Measurements from ENCODE around the gene ZNF433. TPM values are rescaled to one million over a fixed set of nuclear protein-coding genes. Genes with fewer than 3 reads are reported as not detected.

ZNF433 gene
- total RNA-seq, 2 donors from 2014 or later = 3.9 to 7.9 TPM

DNA sequence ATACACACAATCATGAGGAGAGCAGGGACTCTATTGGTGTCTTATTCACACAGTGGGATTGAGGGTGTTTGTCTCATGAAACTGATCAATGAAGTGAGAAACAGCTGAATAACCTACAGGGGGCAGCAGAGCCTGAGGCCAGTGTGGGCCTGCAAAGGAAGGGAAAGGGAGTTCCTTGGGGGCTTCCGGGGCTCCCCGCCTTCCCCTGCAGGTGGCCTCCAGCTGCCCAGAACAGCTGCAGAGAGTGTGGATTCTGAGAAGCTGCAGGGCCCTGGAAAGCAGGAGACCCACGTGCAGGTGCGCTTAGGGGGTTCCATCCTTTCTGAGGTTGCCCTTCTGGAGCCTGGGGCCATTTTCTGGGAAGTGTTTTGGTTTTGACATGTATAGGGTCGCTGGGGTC is 50.5 kb downstream of the ZNF433 start:
- Mint-ChIP-seq H3K36me3 (ENCODE audit: low read depth) (peaks cover 11% of the 10 kb centered on the region), H3K4me1 (peaks cover 6% of the 10 kb centered on the region), H3K9me3 (peaks cover 60% of the 10 kb centered on the region), H3K27me3 (ENCODE audit: insufficient read depth) (peaks cover 2% of the 10 kb centered on the region), H3K27ac (no peak overlapping the region), H3K4me3 (no peak overlapping the region)
- 57 to 72% methylated on average over 3 to 5 of the region's 5 CpGs for WGBS, 2 experiments (ENCODE audit: insufficient coverage in 1 of 2, insufficient read length in 1 of 2)
- H3K9ac ChIP-seq (ENCODE audit: extremely low read depth, low read length, poor library complexity, severe bottlenecking) = no peak overlapping the region
- H3K4me1 ChIP-seq (ENCODE audit: control insufficient read depth, insufficient read depth, low read length) = no peaks in the 10 kb centered on the region
- peaks cover 3% of the 10 kb centered on the region for H3K36me3 ChIP-seq (ENCODE audit: control insufficient read depth, insufficient read depth, low read length)
- H3K9me3 ChIP-seq (ENCODE audit: control insufficient read depth, low read length) = peaks cover 35% of the 10 kb centered on the region
- H3K4me3 ChIP-seq (ENCODE audit: low read length) = no peak overlapping the region
- H3K27me3 ChIP-seq (ENCODE audit: control insufficient read depth, insufficient read depth, low read length, poor library complexity, severe bottlenecking) = no peaks in the 10 kb centered on the region
- peak; percentile 51 for TF ChIP-seq CTCF (conservative IDR thresholded peaks at IDR 0.05)
- peak; percentile 57 for DNase-seq
- no peak overlapping the region for H3K27ac ChIP-seq (ENCODE audit: low read depth, low read length)

- Mint-ChIP-seq H3K27ac (no peak overlapping the region), H3K9me3 (peaks cover 84% of the 10 kb centered on the region), H3K36me3 (ENCODE audit: low read depth) (peaks cover 28% of the 10 kb centered on the region), H3K4me3 (no peak overlapping the region), H3K27me3 (ENCODE audit: insufficient read depth) (peaks cover 2% of the 10 kb centered on the region), H3K4me1 (no peaks in the 10 kb centered on the region)
- H3K27me3 ChIP-seq (ENCODE audit: control insufficient read depth, insufficient read depth, low read length, poor library complexity, severe bottlenecking) = no peaks in the 10 kb centered on the region
- no peaks in the 10 kb centered on the region for H3K4me1 ChIP-seq (ENCODE audit: control insufficient read depth, insufficient read depth, low read length)
- no peak overlapping the region for H3K27ac ChIP-seq (ENCODE audit: low read depth, low read length)
- no peak overlapping the region for H3K4me3 ChIP-seq (ENCODE audit: low read length)
- H3K36me3 ChIP-seq (ENCODE audit: control insufficient read depth, insufficient read depth, low read length) = peaks cover 20% of the 10 kb centered on the region
- no peak for TF ChIP-seq CTCF (conservative IDR thresholded peaks at IDR 0.05)
- WGBS, 2 experiments (ENCODE audit: insufficient coverage in 1 of 2, insufficient read length in 1 of 2) = 78 to 92% methylated on average over 2 to 3 of the region's 4 CpGs
- no peak overlapping the region for H3K9ac ChIP-seq (ENCODE audit: extremely low read depth, low read length, poor library complexity, severe bottlenecking)
- DNase-seq = no peak
- H3K9me3 ChIP-seq (ENCODE audit: control insufficient read depth, low read length) = peaks cover 60% of the 10 kb centered on the region
Measured at GRCh38 chr19:11982526-11982925, 53.0 kb downstream of the ZNF433 start.

GRCh38 chr19:11979527-11979926 is 56.0 kb downstream of the ZNF433 start:
- Histone ChIP-seq H3K36me3 (ENCODE audit: control insufficient read depth, insufficient read depth, low read length) (peaks cover 24% of the 10 kb centered on the region), H3K4me1 (ENCODE audit: control insufficient read depth, insufficient read depth, low read length) (no peaks in the 10 kb centered on the region), H3K4me3 (ENCODE audit: low read length) (peak overlapping the region; percentile 62), H3K27ac (ENCODE audit: low read depth, low read length) (no peak overlapping the region), H3K9me3 (ENCODE audit: control insufficient read depth, low read length) (peaks cover 80% of the 10 kb centered on the region), H3K27me3 (ENCODE audit: control insufficient read depth, insufficient read depth, low read length, poor library complexity, severe bottlenecking) (no peaks in the 10 kb centered on the region), H3K9ac (ENCODE audit: extremely low read depth, low read length, poor library complexity, severe bottlenecking) (no peak overlapping the region)
- H3K36me3 Mint-ChIP-seq (ENCODE audit: low read depth) = peaks cover 47% of the 10 kb centered on the region
- WGBS, 2 experiments (ENCODE audit: insufficient coverage in 1 of 2, insufficient read length in 1 of 2) = 80 to 94% methylated on average over 4 of the region's 4 CpGs
- H3K9me3 Mint-ChIP-seq = peaks cover 90% of the 10 kb centered on the region
- H3K27me3 Mint-ChIP-seq (ENCODE audit: insufficient read depth) = peaks cover 2% of the 10 kb centered on the region
- H3K27ac Mint-ChIP-seq = no peak overlapping the region
- H3K4me3 Mint-ChIP-seq = no peak overlapping the region
- TF ChIP-seq CTCF (conservative IDR thresholded peaks at IDR 0.05) = no peak
- no peak for DNase-seq
- no peaks in the 10 kb centered on the region for H3K4me1 Mint-ChIP-seq
